GM21576 (cell line): ENCODE results near the gene CDK15.
"Not testable (repeated sequence)": the region's sequence is repeated elsewhere in the genome, so short reads cannot be mapped to it uniquely, and the experiment has no call there.

ENCODE experiments used
- ATAC-seq: cut with Tn5 transposase; IDR thresholded peaks from one replicate; pipeline ENCODE4 v1.9.1; 2021; ENCODE audit warnings: mild to moderate bottlenecking, moderate library complexity; ENCODE audit not compliant: unreplicated experiment

CDK15 gene

DNA sequence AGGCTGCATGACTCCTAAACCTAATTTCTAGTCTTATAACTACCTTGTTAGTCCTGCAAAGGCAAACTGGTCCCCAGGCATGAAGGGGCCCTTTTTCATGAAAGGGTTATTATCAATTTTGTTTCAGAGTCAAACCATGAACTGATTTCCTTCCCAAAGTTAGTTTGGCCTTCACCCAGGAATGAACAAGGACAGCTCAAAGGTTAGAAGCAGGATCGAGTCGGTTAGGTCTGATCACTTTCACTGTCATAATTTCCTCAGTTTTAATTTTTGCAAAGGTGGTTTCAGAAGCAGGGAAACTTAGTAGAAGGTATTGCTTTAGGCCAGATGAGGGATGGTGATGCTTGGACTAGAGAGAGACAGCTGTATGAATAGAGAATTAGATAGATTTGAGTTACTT lies 16.9 kb upstream of the CDK15 start:
- ATAC-seq: no peak

DNA sequence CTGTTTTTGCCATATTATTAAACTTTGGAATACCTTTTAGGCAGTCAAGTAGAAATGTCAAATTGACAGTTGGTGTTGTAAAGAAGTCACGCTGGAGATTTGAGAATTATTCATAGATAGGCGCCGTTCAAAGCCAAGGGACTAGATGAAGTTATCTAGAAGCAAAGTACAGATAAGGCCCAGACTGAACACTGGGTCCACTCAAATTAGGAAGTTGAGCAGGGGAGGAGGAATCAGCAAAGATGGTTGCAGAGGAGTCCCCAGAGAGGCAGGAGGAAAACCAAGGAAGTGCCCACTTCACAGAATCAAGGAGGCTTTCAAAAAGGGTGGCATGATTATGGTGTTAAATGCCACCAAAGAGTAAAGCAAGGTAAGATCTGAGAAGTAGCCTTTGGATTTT lies 16.0 kb upstream of the CDK15 start:
- ATAC-seq: no peak

DNA sequence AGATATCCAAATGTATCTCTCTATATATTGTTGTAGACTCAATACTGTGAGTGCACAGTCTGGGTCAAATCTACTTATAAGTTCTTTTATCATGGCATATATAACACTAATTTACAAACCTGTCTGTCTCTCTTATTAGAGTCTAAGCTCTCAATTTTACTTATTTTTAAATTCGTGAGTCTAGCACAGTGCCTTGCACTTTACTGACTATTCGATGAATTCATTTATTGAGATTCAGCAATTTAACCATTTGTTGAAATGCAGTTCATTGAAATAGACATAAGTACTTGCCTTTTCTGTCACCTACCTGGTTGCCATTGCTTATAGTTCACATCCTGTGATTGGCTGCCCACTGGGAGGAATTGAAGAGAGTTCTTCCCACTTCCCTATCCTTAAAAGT lies 15.3 kb upstream of the CDK15 start:
- ATAC-seq: no peak

DNA sequence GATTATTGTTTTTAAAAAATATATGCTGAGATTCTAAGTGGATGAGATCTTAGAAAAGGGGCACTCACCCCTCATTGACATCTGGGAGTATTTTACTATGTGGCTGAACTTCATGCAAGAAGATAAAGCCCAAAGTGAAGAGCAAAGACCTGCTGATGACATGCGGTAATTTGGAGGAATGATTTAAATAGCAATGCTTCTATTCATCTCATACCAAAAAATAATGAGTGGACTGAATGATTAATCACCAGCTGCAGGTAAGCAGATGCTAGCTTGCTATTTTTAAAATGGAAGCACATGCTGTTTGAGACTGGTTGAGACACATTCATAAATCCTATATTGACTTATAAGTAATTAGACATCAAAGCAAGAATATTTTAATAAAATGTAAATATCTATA lies 12.7 kb upstream of the CDK15 start:
- ATAC-seq: no peak

DNA sequence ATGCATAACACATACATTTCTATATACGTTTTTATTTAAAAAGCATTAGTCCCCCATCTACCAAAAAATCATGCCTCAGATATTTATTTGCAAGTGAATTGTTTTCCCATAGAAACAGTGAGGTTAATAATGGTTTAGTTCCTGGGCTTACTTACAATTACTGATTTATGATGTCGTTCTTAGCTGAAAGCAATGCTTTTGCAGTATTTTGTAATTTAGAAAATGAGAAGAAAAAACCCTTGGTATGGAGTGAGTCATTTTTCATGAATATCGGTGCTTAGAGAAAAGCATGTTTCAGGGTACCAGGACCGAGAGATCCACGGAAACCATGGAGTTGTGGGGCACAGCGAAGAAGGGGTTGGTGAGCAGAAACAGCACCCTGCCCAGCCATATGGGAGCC lies 12.0 kb upstream of the CDK15 start:
- ATAC-seq: no peak

DNA sequence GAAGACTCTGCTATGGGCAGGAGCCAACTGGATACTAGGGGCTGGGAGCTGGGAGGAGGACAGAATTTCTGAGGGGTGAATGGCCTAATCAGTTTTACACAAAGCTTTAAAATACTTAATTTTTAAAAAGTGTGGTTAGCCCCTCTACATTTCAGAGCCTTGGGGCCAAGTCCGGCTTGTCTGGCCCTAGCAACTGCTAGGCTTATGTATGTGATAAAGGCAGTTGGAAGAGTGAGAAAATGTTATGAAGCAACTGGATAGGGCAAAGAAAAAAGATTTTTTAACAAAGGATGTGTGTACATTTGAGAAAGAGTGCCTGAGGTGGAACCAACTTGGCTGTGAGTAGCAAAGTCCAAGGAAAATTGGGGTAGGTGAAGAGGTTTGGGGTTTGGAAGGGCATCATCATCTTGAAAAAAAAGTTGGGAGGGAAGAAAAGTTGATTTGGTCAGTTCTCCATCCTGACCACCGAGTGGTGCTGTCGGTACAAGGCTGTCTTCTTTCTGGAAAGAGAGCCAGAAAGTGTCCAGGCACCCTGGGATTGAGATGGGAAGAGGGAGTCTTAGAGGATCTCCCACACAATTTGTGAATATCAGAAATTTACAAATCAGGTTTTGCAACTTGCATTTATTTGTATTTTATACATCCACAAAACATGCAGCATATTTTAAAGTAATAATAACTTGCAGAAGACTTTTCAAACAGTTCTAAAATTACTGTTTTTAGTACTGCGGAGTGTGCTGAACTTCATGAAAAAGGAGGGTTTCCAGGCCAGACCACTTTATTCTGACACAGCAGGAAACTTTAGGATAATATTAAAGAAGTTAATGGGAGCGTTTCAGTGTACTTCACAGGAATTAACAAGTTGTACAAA lies 10.5 kb upstream of the CDK15 start:
- ATAC-seq: no peak

DNA sequence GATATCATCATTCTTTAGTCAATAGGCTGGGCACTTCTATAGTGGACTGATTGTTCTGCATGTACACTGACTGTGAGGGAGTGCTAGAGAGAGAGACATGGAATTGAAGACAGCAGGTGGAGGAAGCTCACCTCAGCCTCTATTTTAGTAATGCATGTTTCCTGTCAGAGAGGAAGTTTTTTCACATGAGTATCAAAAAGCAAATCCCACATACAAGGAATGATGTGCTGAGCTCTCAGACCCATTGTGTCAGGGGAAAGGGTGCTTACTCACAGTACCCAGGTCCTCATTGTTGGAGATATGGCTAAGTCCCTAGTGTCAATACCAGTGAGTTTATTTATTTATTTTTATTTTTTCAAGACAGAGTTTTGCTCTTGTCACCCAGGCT lies 9.9 kb upstream of the CDK15 start:
- ATAC-seq: no peak

DNA sequence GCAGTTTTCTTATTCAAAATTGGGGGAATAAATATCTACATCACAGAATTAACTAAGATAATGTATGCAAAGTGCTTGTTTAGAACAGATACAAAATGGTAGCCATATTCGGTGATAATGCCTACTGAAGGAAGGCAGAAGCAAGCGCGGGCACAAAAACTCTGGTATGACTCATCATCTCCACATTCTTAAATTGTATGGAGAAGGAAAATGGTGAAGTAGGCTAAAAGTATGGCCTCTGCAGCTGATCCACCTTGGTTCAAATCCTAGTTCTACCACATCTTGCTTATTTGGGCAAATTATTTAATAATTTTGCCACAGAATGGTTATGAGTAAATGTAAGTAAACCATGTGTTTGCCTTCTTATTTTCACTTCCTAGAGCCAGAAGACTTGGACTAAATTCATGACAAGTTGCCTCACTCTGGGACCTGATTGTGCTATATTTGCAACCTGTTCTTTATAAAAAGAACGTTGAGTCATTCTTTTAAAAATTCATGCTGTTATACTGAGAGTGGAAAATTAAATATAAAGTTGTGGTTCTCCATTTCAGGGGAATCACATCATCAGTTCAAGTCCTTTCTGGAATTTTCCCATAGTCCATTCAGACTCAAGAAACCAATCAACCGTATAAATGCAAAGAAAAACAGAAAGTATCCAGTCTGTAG lies 9.0 kb upstream of the CDK15 start:
- ATAC-seq: no peak

DNA sequence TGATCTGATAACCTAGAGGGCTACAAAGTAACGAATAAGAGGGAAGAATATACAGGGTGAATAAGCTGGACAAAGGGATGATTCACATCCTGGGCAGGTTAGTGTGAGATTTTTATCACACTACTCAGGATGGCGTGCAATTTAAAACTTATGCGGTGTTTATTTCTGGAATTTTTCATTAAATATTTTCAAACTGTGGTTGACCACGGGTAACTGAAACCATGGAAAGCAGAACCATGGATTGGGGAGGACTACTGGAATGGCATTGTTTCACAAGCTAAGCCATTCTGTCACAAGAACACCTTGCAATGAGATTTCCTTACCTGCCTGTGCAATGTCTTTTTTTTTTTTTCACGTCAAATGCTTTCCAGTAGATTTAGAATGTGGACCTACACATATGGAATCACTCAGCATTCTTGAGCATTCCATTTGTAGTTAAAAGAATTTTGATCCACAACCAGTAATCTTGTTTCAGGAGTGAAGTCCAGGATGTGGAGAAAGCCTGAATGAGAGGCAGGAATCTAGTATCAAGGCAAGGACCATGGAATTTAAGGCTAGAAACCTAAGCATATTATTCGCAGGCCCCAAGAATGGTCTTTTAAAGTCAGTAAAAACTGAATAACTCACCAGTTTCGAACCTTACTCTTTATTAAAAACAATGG lies 8.0 kb upstream of the CDK15 start:
- no peak for ATAC-seq

DNA sequence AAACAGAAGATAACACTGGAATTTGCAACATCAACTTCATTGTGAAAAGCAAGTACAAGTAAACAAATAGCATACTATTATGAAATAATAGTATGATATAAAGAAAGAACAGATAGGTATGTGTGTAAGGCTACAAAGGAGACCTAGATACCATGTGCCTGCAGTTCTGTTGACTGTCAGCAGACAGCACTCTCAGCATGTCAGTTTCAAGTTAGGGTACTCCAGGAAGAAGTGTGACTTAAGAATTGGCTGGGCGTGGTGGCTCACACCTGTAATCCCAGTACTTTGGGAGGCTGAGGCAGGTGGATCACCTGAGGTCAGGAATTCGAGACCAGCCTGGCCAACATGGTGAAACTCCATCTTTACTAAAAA lies 7.4 kb upstream of the CDK15 start:
- not testable (repeated sequence) for ATAC-seq

DNA sequence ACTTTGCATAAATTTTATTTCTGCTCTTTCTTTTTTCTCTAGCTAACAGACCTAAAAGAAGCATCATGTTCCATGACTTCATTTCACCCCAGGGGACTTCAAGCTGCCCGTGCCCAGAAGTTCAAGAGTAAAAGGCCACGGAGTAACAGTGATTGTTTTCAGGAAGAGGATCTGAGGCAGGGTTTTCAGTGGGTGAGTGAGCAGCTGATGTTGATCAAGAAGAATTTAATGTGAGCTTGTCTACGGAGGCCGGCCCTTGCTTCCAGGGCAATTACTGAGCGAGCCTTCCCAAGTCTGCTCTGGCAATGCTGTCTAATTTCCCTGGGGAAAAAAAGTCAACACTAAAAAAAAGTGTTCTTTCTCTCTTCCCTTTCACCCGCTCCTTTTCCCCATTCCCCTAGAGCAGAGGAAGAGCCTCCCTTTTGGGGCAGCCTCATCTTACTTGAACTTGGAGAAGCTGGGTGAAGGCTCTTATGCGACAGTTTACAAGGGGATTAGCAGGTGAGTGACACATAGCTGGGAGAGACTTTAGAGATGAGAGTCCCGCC lies 1.2 kb downstream of the CDK15 start:
- no peak for ATAC-seq

DNA sequence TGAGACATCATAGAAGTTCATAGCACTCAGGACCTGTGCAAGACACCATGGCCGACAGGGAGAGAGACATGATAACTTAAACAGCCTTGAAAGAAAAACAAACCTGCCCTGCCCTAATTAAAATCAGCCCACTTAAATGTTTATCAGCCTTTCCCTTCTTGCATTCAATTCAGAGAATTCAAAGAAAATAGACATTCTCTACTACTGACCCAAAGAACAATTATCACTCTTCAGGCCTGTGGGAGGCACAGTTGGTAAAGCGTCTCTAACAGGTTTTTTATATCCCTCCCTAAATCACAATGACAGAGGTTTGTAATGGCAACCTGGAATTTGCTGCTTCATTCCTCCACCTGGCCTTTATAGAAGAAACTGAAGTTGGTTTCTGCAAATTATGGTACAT lies 1.7 kb downstream of the CDK15 start:
- ATAC-seq: no peak

DNA sequence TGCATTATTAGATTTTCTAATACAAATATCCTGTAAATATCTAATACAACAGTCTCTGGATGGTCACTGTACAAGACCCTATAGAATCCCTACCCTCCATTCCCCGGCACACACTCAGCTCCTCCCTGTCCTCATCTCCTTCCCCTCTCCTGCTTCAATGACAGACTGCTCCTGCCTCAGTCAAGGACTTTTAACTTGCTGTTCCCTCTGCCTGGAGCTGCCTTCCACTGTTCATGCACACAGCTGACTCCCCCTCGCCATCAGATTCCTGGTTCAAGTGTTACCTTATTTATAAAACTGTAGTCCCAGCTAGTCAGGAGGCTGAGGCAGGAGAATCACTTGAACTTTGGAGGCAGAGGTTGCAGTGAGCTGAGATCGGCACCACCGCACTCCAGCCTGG lies 3.3 kb downstream of the CDK15 start:
- no peak for ATAC-seq

DNA sequence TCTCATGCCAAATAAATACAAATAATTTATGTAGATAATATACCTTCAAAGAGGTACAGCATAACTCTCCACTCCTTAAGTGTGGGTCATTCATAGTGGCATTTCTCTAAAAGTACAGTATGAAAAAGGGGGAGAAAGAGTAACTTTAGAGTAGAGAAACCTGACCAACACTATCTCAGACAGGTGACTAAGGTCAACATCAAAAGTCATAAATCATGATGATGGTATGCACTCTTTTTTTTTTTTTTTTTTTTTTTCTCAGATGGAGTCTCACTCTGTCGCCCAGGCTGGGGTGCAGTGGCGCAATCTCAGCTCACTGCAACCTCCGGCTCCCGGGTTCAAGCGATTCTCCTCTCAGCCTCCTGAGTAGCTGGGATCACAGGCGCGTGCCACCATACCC lies 4.3 kb downstream of the CDK15 start:
- ATAC-seq: not testable (repeated sequence)

DNA sequence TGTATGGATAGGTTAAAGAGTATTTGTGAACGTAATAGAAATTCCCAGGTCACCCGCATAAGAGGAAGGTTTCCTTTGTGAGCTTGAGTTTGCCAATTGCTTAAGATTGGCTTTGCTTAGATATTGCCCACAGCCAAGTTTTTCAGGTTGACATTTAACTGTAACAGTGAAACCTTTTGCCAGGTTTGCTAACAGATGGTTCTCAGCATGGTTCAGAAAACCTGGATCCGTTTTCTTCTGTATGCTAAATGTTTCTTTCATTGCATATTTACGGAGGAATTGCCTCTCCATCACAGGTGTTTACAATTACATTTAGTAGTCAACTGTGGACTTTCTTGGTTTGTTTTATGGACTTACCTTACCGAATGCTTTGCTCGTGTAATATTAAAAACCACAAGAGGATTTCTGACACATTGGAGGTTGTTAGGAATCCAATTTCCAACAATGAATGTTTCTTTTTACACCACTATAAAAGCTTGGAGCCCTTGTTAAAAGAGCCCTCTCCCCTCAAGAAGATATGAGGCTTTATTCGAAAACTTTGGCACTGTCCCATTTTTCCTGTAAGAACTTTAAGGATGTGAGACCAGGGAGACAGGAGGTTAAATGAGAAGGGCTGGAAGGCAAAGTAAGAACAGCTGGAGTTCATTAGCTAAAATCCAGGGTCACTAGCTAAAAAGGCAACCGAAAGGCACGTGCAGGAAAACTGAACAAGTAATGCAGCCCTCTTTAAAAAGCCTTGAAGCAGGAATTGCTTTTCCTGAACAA lies 7.8 kb downstream of the CDK15 start:
- ATAC-seq: no peak

DNA sequence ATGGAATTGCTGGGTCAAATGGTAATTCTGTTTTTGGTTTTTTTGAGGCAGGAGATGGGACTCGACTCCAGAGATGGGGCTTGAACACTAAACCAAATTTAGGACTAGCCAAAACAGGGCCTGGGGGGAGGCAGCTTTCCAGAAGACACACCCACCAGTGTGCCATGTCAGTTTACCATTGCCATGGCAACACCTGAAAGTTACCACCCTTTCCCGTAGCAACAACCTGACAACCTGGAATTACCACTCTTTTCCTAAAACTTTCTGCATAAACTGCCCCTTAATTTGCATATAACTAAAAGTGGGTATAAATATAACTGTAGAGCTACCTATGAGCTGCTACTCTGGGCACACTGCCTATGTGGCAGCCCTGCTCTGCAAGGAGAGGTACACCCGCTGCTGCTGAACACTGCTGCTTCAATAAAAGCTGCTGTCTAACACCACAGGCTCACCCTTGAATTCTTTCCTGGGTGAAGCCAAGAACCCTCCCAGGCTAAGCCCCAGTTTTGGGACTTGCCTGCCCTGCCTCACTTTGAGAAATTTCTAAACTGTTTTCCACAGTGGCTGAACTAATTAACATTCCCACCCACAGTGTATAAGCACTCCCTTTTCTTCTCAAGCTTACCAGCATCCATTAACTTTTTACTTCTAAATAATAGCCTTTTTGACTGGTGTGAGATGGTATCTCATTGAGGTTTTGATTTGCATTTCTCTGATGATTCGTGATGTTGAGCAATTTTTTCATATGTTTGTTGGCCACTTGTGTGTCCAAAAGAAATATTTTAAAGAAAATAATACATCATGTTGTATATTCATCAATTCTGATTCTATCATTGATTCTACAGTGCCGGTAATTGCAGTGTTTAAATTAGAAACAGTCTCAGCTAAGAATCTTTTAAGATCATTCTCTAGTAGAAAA lies 10.6 kb downstream of the CDK15 start:
- ATAC-seq: no peak

DNA sequence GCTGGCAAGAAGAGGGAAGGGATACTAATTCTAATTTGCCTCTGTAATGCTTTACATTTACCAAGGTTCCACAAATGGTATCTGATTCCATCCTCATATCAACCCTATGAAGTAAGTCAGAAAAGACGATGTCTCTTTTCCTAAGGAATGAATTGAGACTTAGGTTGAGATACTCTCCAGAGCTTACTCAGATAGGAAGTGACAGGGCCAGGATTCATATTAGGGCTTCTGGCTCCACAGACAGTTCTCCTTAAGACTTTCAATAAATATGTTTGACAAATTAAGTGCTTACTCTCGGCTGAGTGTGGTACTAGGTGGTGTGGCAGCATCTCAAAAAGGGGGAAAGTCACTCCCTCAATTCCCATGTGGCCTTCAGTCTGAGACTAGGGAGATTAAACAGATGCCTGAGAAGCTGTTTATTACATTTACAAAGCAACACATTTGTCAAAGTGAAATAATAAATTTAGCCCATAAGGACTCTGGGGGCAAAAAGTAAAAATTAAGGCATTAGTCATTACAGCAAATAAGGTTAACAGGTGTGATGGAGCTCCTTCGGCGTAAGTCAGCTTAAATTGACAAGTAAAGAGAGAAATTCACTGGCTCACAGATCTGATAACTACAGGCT lies 14.2 kb downstream of the CDK15 start:
- ATAC-seq: no peak

DNA sequence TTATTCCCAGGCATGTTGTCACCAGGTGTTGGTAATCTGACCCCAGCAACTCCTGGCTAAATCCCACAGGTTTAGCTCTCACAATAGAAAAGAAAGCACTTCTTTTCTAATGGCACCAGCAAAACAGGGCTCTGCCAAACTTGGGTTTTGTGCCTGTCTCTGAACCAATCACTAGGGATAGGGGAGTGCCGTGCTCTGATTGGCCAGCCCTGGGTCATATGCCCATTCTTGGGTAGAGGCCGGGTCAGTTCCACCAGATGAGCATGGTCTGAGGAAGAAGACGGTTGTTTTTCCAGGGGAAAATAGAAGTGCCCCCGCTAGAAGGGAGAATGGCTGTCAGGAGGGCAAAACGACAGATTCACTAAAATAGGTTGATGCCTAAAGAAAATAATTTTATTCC lies 14.7 kb downstream of the CDK15 start:
- ATAC-seq: no peak

DNA sequence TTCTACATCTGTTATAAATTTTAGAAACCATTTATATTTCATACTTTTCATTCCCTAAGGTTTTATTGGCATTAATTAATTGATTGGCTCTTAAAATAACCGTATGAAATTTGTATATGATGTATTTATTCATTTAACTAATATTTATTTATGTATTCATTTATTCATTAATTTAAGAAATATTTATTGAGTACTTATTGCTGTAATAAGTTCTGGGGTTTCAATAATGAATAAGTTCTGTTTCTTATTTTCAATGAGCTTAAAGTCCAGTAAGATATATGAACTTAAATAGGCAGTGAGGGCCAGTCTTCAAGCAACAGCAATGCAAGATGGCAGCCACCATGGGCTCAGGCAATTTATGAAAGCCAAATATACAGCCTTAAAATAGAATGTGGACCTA lies 17.9 kb downstream of the CDK15 start:
- no peak for ATAC-seq

DNA sequence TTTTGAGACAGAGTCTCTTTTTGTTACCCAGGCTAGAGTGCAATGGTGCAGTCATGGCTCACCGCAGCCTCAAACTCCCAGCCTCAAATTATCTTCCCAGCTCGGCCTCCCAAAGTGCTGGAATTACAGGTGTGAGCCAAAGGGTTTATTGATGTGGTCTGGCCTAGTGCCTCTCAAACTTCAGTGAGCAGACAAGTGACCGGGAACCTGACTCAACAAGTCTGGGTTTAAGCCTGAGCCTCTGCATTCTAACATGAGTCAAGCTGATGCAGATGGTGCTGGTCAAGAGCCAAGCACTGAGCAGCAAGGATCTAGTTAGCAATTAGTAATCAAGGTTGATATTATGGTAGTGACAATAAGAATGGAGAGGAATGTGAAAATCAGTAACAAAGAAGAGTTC lies 21.3 kb downstream of the CDK15 start:
- no peak for ATAC-seq
